ENCODE measurements around the gene SPO11. TPM values are rescaled to one million over a fixed set of nuclear protein-coding genes. Genes with fewer than 3 reads are reported as not detected.

The SPO11 gene
- total RNA-seq, 1 experiment from 2014 or later = not detected

GRCh38 chr20:57364451-57364850 is 34.8 kb downstream of the SPO11 start (continued):
- TF ChIP-seq SIN3A (IDR thresholded peaks at IDR 0.05; ENCODE audit: low read depth) (no peak), POLR2AphosphoS5 (IDR thresholded peaks at IDR 0.05; ENCODE audit: low read depth, low read length) (no peak)

GRCh38 chr20:57369596-57369995 is 40.0 kb downstream of the SPO11 start:
- TF ChIP-seq SP1 (IDR thresholded peaks at IDR 0.05; ENCODE audit: low read depth) (no peak), FOSL1 (IDR thresholded peaks at IDR 0.05; ENCODE audit: low read depth) (no peak), REST (IDR thresholded peaks at IDR 0.05; ENCODE audit: low read depth) (no peak), ATF3 (IDR thresholded peaks at IDR 0.05) (no peak), ZNF274 (IDR thresholded peaks at IDR 0.05; ENCODE audit: low read depth, low read length) (no peak), RAD21 (IDR thresholded peaks at IDR 0.05; ENCODE audit: low read depth) (no peak), CEBPB (IDR thresholded peaks at IDR 0.05; ENCODE audit: low read depth) (no peak), CBX3 (IDR thresholded peaks at IDR 0.05; ENCODE audit: low read depth) (no peak), ZBTB33 (IDR thresholded peaks at IDR 0.05; ENCODE audit: extremely low read depth, insufficient replicate concordance, low read length) (no peak), EZH2 (IDR thresholded peaks at IDR 0.05) (no peak), YY1 (IDR thresholded peaks at IDR 0.05; ENCODE audit: extremely low read depth, insufficient replicate concordance, low read depth, low read length) (no peak), TCF7L2 (IDR thresholded peaks at IDR 0.05; ENCODE audit: borderline replicate concordance, extremely low read depth, insufficient read depth, insufficient read length) (no peak), JUND (IDR thresholded peaks at IDR 0.05) (no peak), SIN3A (IDR thresholded peaks at IDR 0.05; ENCODE audit: low read depth) (no peak), MAX (IDR thresholded peaks at IDR 0.05) (no peak), EGR1 (IDR thresholded peaks at IDR 0.05; ENCODE audit: low read depth) (no peak), ZFX (IDR thresholded peaks at IDR 0.05) (no peak), EZH2phosphoT487 (IDR thresholded peaks at IDR 0.05; ENCODE audit: borderline replicate concordance) (no peak), CTCF (IDR thresholded peaks at IDR 0.05 in 2 of 3, conservative IDR thresholded peaks at IDR 0.05 in 1 of 3; ENCODE audit: borderline replicate concordance in 1 of 3, insufficient read depth in 1 of 3, low read depth in 2 of 3, low read length in 2 of 3) (no peak)
- Histone ChIP-seq H4K20me1 (ENCODE audit: insufficient read depth) (no peaks in the 10 kb centered on the region; the same call in 1 of the 2 replicates), H3K27ac (ENCODE audit: low read depth, low read length) (no peak overlapping the region), H3K27me3 (ENCODE audit: insufficient read depth, low read length) (no peaks in the 10 kb centered on the region), H3K79me2 (ENCODE audit: insufficient read depth, low read length) (peaks cover 7% of the 10 kb centered on the region), H3K36me3 (ENCODE audit: control insufficient read depth in 1 of 2, insufficient read depth in 2 of 2, low read length in 2 of 2) (peaks cover 78 to 82% of the 10 kb centered on the region in 2 experiments), H3K9me2 (ENCODE audit: insufficient read depth) (no peaks in the 10 kb centered on the region), H3K4me1 (ENCODE audit: control insufficient read depth in 1 of 2, insufficient read depth in 2 of 2, low read length in 2 of 2) (no peaks in the 10 kb centered on the region), H3K9ac (ENCODE audit: low read length) (no peak overlapping the region), H3K9me3 (ENCODE audit: control insufficient read depth in 1 of 2, insufficient read depth in 1 of 2, low read depth in 1 of 2, low read length in 2 of 2) (no peaks in the 10 kb centered on the region), H3K4me2 (ENCODE audit: low read length) (no peak overlapping the region), H3K4me3 (replicated peaks in 1 of 2; ENCODE audit: low read depth in 1 of 2, low read length in 2 of 2) (no peak overlapping the region), H2AFZ (ENCODE audit: low read depth, low read length, poor library complexity, severe bottlenecking) (no peak overlapping the region)
- no TSS peak for BruUV-seq (replicated peaks)
- ATAC-seq (no peak), DNase-seq (ENCODE audit: low read depth, low spot score) (no peak)
- intact Hi-C loops (cut with micrococcal nuclease) = no loop called here
- ChIA-PET CTCF (no interaction called here), POLR2A (no interaction called here), RAD21 (ENCODE audit: low non-redundant PET in 1 of 2, low total read pairs in 2 of 2, uncharacterized antibody in 2 of 2, unreplicated experiment in 2 of 2) (no interaction called here)
